ENCODE data around the gene NOS1AP. TPM values are rescaled to one million over a fixed set of nuclear protein-coding genes. Genes with fewer than 3 reads are reported as not detected.
A peak's percentile ranks its signal among the peaks of the same experiment; 100 is the strongest.

Gene NOS1AP
- total and polyA plus RNA-seq, 2 experiments from 2014 or later, result 4.9 to 6.6 TPM

DNA sequence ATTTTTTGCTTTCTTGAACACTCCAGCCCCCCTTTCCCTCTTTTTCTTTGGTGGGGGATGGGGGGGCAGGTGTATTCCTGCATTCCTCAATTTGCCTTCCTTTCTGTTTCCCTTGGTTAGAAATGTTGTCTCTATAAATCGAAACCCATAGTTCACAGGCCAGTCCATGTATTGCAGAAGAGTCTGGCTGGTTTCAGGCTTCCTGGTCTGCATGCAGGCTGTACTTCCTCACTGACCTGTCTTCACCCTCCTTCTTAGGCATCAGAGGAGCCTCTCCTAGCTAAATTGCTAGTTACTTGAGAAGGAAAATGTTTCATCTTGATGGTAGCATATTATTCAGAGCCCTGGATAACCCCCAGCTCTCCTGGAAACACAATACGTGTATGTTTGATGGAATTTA, 167.1 kb downstream of the NOS1AP start:
- Histone ChIP-seq H3K36me3 (no peaks in the 10 kb centered on the region), H3K27me3 (no peaks in the 10 kb centered on the region), H3K9me3 (ENCODE audit: low read depth) (no peaks in the 10 kb centered on the region), H3K4me3 (no peak overlapping the region), H3K27ac (peak overlapping the region; percentile 4), H3K4me1 (ENCODE audit: low read depth) (peaks cover 31% of the 10 kb centered on the region)
- TF ChIP-seq, protein P1, sequence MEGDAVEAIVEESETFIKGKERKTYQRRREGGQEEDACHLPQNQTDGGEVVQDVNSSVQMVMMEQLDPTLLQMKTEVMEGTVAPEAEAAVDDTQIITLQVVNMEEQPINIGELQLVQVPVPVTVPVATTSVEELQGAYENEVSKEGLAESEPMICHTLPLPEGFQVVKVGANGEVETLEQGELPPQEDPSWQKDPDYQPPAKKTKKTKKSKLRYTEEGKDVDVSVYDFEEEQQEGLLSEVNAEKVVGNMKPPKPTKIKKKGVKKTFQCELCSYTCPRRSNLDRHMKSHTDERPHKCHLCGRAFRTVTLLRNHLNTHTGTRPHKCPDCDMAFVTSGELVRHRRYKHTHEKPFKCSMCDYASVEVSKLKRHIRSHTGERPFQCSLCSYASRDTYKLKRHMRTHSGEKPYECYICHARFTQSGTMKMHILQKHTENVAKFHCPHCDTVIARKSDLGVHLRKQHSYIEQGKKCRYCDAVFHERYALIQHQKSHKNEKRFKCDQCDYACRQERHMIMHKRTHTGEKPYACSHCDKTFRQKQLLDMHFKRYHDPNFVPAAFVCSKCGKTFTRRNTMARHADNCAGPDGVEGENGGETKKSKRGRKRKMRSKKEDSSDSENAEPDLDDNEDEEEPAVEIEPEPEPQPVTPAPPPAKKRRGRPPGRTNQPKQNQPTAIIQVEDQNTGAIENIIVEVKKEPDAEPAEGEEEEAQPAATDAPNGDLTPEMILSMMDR (IDR thresholded peaks at IDR 0.05; ENCODE audit: low read depth, low read length), result no peak
- DNase-seq (ENCODE audit: low read depth in 1 of 2, low spot score in 1 of 2), result peak in 1 of 2 donors; percentile 22

DNA sequence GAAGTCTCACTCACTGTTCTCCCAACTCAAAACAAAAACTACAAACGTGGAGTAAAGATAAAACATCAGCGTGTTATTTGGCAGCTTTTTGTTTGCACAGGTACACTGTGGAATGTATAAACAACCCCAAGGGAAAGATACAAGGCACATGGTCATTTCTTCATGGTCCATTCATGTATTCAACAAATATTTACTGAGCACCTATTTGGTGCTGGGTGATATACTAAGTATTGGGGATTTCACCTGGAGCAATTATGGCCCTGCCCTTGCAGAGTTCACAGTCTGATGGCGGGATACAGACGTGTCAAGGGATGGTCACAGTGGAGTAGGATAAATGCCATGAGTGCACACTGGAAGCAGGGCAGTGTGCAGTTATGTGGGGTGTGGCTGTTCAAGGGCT, 171.1 kb downstream of the NOS1AP start:
- TF ChIP-seq, protein P1 (IDR thresholded peaks at IDR 0.05; ENCODE audit: low read depth, low read length), result no peak
- Histone ChIP-seq H3K36me3 (no peaks in the 10 kb centered on the region), H3K27me3 (no peaks in the 10 kb centered on the region), H3K4me1 (ENCODE audit: low read depth) (peaks cover 27% of the 10 kb centered on the region), H3K9me3 (ENCODE audit: low read depth) (no peaks in the 10 kb centered on the region), H3K27ac (no peak overlapping the region), H3K4me3 (no peak overlapping the region)
- no peak for DNase-seq (ENCODE audit: low read depth in 1 of 2, low spot score in 1 of 2)

DNA sequence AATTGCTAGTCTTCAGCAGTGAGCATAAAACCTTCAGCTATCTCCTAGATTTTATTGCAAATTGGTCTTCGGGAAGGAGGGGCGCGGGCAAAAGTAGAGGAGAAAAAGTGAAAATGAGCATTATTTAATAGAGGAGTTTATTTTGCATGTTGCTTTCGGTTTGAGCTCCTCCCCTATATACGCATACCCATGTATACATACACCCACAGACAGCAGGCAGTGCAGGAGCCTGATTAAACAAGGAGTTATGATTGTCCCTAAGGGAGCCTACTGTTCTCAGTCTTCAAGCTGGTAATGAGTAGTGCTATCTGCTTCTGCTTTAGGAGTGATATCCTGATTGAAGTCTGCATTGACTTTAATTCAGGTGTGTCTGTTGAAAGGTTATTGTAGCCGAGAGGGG, 173.3 kb downstream of the NOS1AP start:
- H3K27me3 ChIP-seq, result no peaks in the 10 kb centered on the region
- no peak overlapping the region for H3K27ac ChIP-seq
- H3K4me1 ChIP-seq (ENCODE audit: low read depth), result peaks cover 14% of the 10 kb centered on the region
- H3K9me3 ChIP-seq (ENCODE audit: low read depth), result no peaks in the 10 kb centered on the region
- H3K36me3 ChIP-seq, result no peaks in the 10 kb centered on the region
- H3K4me3 ChIP-seq, result no peak overlapping the region
- no peak for DNase-seq (ENCODE audit: low read depth in 1 of 2, low spot score in 1 of 2)
- TF ChIP-seq, protein P1 (IDR thresholded peaks at IDR 0.05; ENCODE audit: low read depth, low read length), result no peak

DNA sequence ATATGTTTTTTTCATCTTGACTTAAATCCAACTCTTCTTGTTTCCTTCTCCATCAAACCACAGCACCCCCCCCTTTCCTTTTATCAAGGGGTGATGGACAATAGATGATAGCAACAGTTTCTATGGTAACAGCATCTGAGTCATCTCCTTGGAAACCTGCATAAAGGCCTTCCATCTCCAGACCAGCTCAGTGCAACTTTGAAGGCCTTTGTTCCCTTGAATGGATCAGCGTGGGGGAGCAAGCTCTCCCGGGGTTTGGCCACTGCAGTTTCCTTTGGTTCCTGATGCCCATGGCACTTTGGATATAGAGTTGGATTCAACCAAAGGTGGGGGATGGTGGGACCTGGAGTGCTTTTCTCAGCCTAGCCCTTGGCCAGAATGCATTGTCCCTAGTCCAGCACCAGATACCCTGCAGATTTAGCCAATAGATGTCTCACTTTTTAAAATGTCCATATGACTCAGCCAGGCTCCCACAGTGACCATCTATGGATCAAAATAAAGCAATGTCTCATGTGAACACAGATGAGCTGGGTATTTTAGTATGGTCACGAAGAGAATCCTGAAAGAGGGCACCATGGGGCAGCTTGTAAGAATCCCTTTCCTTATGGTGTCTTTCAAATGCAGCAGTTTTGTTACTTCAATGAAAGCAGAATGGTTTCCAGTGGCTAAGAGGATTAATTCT, 179.5 kb downstream of the NOS1AP start:
- H3K9me3 ChIP-seq (ENCODE audit: low read depth), result no peaks in the 10 kb centered on the region
- H3K4me3 ChIP-seq, result no peak overlapping the region
- TF ChIP-seq, protein P1 (IDR thresholded peaks at IDR 0.05; ENCODE audit: low read depth, low read length), result no peak
- DNase-seq (ENCODE audit: low read depth in 1 of 2, low spot score in 1 of 2), result peak in 1 of 2 donors; percentile 17
- H3K27me3 ChIP-seq, result no peaks in the 10 kb centered on the region
- no peak overlapping the region for H3K27ac ChIP-seq
- H3K4me1 ChIP-seq (ENCODE audit: low read depth), result peaks cover 14% of the 10 kb centered on the region
- no peaks in the 10 kb centered on the region for H3K36me3 ChIP-seq

DNA sequence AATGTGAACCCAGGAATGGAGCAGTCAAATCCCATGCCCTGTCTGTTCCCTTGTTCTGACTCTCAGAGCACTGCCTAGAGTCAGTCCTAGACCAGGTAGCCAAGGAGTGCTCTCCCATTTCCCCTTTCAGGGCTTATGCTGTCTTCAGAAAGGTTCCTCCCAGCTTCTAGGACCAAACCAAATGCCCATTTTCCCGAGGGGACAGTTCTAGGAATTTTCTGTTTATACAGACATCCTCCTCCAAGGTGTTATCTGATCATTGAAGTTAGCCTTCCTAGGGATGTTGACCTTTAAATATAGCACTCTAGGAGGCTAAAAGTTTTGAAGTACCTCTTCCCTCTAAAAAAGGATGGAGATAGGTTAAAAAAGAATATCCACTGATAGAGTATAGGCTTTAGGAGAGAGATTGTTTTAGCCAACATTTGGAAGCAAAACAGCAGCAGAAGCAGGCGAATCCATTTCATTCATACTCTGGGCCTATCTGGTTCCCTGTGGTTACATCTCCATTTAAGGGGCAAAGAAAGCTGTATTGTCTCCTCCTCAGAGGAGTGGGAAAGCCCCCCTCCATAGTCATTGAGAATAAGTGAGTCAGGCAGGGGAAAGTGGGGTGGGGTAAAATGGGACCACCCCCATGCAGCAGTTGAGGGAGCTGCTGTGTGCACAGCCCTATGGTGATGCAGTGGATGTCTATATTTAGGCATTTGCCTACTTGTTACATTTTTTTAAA, 180.7 kb downstream of the NOS1AP start:
- Histone ChIP-seq H3K36me3 (no peaks in the 10 kb centered on the region), H3K27ac (no peak overlapping the region), H3K4me1 (ENCODE audit: low read depth) (peaks cover 20% of the 10 kb centered on the region), H3K4me3 (no peak overlapping the region), H3K9me3 (ENCODE audit: low read depth) (no peaks in the 10 kb centered on the region), H3K27me3 (no peaks in the 10 kb centered on the region)
- TF ChIP-seq, protein P1 (IDR thresholded peaks at IDR 0.05; ENCODE audit: low read depth, low read length), result no peak
- no peak for DNase-seq (ENCODE audit: low read depth in 1 of 2, low spot score in 1 of 2)
